IPS DF 4.7 (cell line): Measurements from ENCODE around the gene RSAD1.

Experiments used
- DNase-seq: peaks from one replicate; pipeline ENCODE4 v3.0.0-alpha.2; 2013; ENCODE audit warnings: low spot score; ENCODE audit errors: extremely low read depth

RSAD1 gene

DNA sequence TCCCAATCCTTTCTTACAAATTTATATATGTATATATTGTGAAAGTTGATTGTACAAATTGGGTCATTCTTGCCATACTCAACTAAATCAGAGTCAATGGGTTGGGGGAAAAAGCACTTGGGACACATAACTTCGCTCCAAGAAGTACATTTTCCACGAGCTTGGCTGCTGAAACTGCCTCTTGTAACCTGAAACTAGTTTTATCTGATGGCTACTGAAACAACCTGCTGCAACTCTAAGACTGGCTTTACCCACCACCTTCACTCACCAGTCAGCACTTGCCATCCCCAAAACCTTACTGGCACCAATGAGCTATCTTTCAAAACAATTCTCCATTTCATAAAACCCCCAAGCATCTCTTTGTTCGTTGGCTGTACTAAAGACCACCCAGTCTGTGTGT, 15.1 kb downstream of the RSAD1 start:
- no peak for DNase-seq

DNA sequence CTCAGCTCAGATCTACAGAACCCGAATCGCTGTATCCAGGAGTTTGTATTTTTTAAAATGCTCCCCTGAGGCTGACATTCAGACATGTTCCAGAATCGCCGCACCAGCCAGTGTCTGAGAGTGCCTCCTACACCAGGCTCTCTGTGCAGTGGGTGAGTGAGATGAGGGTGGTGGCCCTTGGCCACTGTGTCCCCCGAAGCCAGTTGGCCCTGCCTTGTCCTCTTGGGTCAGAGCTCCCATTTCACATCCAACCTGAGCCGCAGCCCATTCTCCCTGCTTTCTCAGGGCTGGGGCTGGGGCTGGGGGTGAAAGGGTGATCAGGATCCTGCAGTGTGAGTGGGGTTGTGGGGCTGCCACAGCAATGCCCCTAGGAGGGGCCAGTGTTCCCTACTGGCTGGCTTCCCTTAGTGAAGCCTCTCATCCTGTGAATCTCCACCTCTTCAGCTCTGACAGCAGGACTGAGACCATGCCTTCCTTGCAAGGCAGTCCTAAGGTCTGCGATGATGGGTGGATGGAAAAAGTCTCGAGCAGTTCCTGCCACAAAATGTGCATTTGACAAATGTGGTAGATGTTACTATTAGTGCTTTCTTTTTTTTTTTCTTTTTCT, 16.7 kb downstream of the RSAD1 start:
- no peak for DNase-seq

DNA sequence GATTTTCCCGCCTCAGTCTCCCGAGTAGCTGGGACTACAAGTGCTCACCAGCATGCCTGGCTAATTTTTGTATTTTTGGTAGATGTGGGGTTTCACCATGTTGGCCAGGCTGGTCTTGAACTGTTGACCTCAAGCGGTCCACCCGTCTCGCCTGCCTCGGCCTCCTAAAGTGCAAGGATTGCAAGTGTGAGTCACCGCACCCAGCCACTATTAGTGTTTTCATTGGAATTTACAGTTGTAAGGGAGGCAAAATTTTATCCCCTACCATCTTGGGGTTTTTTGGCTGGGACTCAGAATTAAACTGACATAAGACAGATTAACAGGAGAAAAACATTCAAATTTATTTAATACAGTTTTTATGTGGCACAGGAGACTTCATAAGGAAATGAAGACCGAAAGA, 17.3 kb downstream of the RSAD1 start:
- no peak for DNase-seq

- no peak for DNase-seq
These were observed 19.6 kb downstream of the RSAD1 start for GRCh38 chr17:50498021-50498874.

GRCh38 chr17:50499270-50499669, 20.6 kb downstream of the RSAD1 start:
- DNase-seq = no peak

- DNase-seq = no peak
These were observed 21.1 kb downstream of the RSAD1 start for GRCh38 chr17:50499721-50500120.

GRCh38 chr17:50501054-50501453, 22.4 kb downstream of the RSAD1 start:
- no peak for DNase-seq

DNA sequence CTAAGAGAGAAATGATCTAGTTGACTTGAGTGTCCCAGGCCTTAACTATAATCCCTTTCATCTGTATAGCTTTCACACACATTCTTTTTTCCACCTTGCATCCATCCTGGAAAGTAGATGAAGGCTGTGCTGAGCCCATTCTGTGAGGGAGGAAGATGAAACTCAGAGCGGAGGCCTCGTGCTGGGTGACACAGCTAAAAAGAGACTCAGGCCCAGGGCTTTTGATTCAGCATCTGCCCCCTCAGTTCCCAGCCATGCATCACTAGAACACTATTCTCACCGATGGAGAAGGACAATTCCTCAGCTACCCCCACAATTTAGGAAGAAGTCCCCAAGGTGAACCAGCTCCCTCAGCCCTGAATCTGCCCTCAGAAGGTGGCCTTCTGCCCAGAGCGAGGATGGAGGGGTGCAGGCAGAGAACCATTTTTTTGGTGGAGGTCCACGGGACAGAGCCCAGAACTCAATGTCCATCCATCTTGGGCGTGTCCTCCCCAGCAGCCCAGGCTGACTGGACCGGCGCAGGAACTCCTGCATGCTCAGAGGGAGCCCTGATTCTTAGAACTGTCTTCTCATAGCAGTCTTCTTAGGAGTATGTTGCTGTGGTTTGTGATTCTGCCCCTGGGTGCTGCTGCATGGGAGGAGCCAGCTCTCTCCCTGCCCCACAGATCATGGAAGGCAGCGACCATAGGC, 23.8 kb downstream of the RSAD1 start:
- no peak for DNase-seq

- DNase-seq = no peak
These were observed 27.0 kb downstream of the RSAD1 start for GRCh38 chr17:50505591-50506130.

DNA sequence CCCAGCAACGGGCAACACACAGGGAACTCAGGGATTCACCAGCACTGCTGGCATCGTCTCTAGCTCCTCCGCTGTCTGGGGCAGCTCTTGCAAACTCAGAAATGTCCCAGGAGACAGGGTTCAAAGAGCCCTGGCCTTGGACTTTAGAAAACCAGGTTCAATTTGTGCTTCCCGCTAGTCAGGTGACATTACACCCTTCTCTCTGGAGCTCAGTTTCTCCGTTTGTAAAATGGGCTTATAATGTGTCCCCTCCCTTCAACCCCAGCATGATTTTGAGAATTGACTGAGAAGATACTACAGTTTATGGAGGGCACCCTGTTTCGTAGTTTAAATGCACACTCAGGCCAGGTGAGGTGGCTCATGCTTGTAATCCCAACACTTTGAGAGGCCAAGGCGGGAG, 27.6 kb downstream of the RSAD1 start:
- DNase-seq = no peak

DNA sequence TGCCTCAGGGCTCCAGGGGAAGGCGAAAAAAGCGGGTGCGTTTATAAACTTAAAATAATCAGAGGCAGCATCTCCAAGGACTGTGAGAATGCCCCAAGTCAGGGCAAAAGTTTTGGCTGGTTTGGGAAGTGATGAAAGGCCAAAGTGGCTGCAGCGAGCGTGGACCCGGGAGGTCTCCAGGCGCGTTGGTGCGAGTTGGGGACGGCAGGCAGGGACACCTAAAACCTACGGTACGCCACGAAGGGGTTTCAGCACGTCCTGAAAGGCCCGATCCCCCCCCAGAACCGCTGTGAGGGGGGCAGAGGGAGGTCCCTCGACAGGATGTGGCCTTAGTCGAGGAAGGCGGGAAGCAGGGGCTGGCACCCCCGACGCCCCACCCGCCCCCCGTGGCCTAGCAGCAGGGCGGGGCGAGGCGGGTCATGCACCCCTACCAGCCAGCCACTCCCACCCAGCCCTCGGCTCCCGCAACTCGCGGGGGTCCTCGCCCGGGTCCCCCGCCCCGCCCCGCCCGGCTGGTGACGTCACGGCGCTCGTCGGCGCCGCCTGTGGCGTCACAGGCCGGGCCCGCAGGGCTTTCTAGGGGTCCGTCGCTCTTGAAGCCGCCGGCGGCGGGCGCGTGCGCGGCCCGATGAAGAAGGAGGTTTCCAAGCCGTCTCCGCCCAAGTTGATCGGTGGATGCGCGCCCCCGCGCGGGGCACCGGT, 29.4 kb downstream of the RSAD1 start, which contains the start of gene MYCBPAP:
MYCBPAP (plus strand) TSS at position 569 of the 702 bp plus-strand sequence. CDS start 236 bp downstream, outside the sequence.
- no peak for DNase-seq

GRCh38 chr17:50508573-50509460, 30.2 kb downstream of the RSAD1 start:
- no peak for DNase-seq

- no peak for DNase-seq
These were observed 32.4 kb downstream of the RSAD1 start for GRCh38 chr17:50511058-50511457.

DNA sequence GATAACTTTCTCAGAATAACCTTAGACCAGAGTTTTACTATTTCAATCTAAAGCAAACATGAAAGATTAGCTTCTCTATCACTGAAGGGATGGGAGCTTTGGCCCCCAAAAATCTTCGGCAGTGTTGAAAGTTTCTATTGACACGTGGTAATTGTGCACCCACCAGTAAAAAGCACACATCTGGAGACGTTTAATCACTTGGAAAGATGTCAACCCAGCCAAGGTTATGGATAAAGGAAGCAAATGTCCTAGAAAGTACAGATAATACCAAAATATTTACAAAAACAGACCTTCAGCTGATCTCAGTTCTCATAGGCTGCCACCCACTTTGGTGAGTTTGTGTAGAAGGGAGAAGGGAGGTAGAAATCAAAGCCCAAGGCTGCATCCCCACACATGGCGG, 34.8 kb downstream of the RSAD1 start:
- DNase-seq = no peak

GRCh38 chr17:50514388-50514787, 35.7 kb downstream of the RSAD1 start:
- DNase-seq = no peak

DNA sequence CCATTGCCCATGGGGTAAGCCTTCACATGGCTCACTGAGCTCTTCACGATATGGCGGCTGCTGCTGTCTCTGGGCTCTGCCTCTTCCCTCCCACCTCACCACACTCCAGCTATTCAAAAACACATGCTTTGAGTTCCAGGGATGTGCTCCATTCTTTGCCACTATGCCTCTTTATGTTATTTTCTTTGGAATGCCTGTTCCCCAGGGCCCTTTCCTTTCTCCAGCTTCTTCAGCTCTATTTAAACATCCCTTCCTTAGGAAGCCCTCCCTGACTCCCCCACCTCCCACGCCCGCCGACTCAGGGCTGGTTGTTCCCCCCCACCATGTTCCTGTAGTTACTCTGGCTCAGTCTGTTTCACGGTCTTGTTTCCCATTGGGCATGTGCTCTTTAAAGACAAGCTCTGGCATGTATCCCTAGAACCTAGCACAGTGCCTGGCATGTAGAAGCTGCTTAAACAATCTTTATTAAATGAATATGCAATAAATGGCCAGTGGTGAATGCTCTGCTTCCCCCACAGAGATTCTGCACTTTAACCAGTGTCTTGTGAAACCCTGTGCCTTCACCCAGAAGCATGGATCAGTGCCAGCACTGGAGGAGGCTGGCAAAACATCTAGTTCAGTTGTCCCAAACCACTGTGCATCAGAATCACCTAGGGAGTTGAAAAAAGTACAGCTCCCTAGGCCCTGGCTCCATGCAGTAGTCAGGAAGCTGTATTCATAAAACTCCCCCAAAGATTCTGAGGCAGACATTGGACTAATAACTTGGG, 36.5 kb downstream of the RSAD1 start:
- DNase-seq = no peak

DNA sequence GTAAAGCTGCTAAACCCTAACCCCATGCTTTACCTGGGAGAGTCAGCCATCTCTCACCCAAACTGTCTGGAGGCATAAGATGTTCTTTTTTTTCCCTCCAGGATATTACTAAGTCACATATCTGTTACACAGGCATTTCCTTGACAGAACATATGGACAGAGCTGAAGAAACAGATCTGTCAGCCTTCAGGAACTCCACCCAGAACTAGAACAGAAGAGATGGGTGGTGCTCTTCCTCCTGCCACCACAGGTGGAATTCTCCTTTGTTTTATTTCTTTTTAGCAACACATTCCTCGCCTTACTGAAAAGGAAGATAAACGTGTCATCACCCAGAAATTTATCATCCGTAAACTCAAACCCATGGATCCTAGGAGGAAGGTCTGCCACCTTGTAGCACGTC, 38.4 kb downstream of the RSAD1 start:
- no peak for DNase-seq

DNA sequence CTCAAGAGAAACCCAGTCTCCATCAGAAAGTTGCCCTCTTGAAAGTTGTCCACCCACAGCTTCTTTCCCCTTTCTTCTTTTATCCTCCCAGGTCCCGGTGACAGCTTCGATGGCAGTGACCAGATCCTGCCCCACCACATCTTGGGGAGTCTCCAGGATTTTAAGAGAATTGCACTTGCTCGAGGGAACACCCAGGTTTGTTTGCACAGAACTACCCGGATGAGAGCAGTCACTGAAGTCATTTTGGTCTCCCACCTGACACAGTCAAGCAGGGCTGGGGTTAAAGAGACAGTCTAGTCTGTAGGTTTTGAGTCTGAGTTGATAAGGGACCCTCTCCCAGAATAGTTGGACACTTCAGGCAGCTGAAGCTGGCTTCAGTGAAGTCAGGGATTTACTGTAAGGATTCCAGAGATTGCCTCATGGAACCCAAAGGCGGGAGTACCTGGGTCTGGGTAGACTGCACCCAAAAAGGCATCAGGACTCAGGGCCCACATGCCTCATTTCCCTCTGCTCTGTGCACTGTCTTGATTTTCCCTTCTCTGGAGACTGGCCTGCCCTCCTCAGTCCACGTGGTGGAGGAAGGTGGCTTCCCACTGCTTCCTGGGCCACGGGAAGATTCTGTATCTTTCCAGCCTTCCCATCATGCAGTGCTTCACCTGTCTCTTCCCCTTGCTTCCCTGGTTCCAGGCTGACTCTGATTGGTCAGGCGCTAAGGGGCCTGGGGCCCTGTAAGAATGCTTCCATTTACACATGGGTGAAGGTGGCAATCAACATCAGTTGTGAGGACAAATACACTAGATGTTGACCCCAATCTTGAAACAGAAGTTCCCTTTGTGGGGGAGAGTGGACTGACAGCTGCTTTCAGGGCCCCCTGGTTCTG, 39.1 kb downstream of the RSAD1 start:
- DNase-seq = no peak
